NCI-H1105 (cell line): ENCODE data around the gene OSBPL6.
"Not testable (repeated sequence)": the region's sequence is repeated elsewhere in the genome, so short reads cannot be mapped to it uniquely, and the experiment has no call there.

Experiments
- DNase-seq: peaks from one replicate; lab custom pipeline; 2025; lab: John Stamatoyannopoulos, UW

OSBPL6 gene

DNA sequence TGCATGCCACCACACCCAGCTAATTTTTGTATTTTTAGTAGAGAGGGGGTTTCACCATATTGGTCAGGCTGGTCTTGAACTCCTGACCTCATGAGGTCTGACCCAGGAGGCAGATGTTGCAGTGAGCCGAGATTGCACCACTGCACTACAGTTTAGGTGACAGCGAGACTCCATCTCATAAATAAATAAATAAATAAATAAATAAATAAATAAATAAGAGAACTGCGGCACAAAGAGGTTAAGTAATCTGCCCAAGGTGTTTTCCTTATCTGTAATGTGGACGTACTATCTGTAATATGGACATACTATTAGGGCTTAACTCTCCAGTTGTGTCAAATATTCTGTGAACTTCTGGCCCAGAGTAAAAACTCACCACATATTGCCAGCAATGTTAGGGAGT, 4.1 kb downstream of the OSBPL6 start:
- not testable (repeated sequence) for DNase-seq

DNA sequence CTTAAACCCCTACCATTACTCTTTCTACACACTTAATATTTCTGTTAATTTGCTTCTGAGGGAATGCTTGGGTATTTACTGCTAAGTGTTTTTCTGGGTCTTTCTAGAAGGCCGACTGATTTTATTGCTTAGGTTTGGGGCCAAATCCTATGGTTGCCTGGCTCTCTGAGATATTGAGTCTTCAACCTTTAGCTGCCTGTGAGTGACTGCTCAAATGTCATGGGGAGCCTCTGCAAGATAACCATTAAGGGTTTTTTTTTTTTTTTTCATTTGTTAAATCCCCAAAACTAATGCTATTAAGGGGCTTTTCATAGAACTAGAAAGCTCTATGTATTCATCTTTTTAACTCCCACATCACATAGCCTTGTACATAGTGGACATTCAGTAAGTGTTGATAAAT, 5.0 kb downstream of the OSBPL6 start:
- DNase-seq = no peak

- no peak for DNase-seq
Measured at GRCh38 chr2:178200331-178200730, 6.0 kb downstream of the OSBPL6 start.

DNA sequence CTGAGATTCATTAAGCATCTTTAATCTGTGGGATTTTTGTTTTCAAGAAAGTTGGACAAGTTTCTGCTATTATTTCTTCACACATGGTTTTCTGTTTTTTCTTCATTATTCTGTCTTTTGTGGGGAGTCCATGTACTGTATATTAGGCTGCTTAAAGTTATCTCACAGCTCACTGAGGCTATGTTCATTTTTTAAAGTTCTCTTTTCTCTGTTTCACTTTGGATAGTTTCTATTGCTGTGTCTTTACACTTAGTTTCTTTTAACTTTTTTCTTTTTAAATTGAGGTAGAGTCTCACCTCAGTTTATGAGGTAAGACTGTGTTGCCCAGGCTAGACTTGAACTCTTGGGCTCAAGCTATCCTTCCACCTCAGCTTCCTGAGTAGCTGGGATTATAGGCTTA, 8.6 kb downstream of the OSBPL6 start:
- no peak for DNase-seq

GRCh38 chr2:178204977-178205376, 10.7 kb downstream of the OSBPL6 start:
- DNase-seq = no peak

DNA sequence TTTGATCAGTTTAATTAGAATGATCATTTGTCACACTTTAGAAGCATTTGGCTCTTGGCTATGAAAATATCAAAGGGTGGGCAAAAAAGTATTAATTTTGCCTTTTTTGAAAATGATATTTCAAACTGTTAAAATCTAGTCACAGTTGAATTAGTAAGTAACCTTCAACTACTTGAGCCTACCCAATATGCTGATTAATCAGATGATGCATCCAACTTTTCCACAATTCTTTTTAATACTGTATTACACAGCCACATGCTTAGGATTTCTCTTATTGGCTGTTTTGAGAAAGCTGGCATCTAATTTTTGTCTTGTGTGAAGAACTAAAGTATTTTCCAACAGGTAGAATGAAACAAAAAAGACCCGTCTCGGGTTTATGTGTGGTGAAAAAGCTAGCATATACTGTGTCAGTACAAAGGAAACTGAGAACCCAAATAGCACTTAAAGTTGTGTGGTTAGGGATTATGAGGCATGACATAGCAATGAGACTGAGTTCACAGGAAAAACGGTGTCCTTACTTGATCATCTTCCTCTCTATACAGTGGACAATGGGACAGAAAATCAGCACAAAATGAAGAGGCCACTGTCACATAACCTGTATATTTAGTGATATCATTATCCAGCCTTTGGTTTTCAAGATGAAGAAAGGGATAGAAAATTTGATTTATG, 11.7 kb downstream of the OSBPL6 start:
- no peak for DNase-seq

- DNase-seq = no peak
Measured at GRCh38 chr2:178208336-178208735, 14.0 kb downstream of the OSBPL6 start.

DNA sequence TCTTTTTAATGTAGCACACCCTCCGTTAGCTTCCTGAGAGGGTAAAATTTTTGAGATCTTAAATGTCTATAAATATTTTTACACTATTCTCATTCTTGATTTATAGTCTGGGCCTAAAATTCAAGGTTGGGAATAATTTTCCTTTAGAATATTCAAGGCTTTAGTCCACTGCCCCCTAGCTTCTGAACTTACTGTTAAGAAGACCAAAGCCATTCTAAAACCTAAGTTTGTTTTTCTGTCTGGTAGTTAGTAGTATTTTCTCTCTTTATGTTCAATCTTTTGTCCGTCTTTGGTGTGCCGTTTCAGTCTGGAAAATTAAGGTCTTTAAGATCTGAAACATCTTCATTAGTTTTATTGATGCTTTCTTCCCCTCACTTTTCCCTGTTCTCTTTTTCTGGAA, 14.5 kb downstream of the OSBPL6 start:
- no peak for DNase-seq

DNA sequence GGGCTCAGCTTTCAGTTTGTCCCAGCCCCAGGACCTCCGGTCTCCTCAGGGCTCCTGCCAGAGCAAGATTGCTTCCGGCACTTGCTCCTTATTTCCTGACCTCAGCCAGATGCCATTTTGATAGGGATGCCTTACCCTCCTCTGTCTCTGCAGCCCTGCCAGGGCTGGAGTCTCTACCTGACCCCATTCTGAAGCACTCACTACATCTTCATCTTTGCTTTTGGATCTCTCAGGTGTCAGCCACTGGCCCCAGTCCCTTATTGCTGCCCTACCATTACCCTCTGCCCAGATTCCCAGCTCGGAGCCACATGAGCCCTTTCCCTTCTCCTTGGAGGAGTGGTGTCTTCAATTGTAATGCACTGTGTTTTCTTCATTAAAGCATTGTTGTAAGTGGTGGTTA, 17.1 kb downstream of the OSBPL6 start:
- DNase-seq = no peak

DNA sequence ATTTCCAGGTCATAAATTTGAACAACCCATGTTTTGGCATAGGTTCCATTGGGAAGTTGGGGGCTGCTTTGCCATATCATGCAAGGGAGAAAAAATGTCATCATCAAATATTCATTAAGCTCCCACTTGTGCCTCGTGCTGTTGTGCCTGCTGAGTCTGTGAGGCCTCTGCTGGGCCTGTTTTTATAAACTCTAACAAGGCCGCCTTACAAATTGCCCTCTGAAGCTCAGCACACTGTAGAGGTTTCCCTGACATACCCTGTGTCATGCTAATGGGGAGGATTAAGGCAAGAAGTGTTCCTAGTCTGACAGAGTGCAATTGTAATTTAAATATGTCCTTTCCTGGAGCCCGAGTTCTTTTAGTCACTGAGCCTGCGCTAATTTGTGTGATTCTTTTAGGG, 17.6 kb downstream of the OSBPL6 start:
- no peak for DNase-seq

DNA sequence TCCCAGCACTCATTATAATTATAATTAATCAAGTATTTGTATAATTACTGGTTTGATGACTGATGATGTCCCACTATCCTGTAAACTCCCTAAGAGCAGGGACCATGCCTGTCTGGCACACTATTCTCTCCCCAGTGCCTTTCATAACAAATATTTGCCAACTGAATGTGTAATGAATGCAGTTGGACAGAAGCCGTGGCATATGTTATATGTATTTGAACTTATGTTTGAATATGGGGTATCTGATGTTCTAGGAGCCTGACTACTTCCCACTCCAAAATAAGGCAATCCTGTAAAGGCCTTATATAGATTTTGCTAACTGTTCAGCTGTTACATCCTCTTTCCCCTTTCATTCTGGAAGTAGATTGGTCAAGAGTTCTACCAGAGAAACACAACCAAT, 19.7 kb downstream of the OSBPL6 start:
- no peak for DNase-seq

DNA sequence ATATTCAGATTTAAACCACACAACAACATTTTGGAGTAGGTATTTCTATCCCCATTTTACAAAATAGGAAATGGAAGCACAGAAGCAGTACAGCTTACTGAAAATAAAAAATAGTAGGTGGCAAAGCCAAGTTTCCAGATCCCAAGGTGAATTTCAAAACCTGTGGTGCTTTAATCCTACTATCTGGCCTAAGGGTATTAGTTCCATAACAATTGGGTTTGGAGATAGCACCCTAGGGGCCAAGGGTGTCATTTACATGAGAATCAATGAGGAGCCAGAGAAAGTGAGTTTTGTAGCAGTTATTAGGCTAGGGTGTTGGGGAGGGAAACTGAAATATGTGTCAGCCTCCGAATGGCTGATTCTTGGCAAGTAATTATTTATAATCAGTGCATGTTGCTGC, 24.9 kb downstream of the OSBPL6 start:
- no peak for DNase-seq

DNA sequence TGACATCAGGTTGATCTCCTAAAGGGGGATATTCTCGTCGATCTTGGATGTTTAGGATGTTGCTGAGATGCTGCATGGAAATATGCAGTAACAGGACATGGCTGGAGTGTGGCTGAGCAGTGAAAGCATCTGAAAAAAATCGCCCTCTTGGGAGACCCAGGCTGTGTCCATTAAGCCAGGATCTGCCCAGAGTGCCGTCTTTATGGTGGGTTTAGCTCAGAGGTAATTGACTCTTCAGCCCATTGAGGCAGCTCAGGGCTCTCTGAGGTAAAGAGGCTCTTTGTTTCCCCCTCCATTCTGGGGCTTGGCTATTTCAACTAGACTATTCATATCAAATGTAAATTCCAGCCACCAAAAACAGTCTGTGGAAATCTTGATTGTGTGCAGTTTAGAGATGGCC, 26.5 kb downstream of the OSBPL6 start:
- no peak for DNase-seq

- DNase-seq = no peak
Measured at GRCh38 chr2:178221556-178221955, 27.2 kb downstream of the OSBPL6 start.

DNA sequence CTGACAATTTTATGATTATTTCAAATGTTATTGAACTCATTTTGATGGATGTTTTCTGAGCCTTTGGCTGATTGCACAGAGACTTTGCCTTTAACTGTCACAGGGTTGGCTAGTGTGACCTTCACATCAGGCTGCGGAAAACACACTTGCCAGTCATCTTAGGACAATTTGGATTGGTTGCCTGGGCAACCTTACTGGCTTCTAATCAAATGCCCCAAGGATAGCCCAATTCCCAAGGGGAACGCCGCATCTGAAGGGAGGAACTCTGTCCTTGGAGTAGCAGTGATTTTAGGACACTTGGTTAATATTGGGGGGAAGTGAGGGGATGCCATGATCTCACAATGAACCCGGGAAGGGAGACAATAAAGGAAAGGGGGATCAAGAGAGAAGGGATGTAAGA, 29.5 kb downstream of the OSBPL6 start:
- no peak for DNase-seq

- DNase-seq = no peak
Measured at GRCh38 chr2:178225006-178225805, 30.9 kb downstream of the OSBPL6 start.

- DNase-seq = no peak
Measured at GRCh38 chr2:178227187-178227586, 32.9 kb downstream of the OSBPL6 start.

DNA sequence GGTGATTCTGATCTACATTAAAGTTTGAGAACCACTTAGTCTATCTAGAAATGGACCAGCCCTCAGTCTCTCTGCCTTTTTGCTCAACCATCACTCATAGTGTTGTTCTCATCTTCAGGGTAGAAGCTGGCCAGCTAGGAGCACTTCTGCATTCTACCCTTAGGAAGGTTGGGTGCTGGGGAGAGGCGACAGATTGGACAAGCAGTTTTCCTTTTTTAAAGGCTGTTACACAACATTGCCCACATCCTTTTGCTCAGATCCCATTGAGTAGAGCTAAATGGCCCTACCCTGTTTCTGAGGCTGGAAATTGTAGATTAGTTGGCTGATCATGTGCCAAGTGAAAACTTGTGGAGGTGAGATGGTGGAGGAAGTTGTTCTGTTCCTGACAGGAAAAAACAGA, 35.6 kb downstream of the OSBPL6 start:
- no peak for DNase-seq

- no peak for DNase-seq
Measured at GRCh38 chr2:178230396-178230795, 36.1 kb downstream of the OSBPL6 start.

GRCh38 chr2:178233428-178233827, 39.1 kb downstream of the OSBPL6 start:
- DNase-seq = no peak

GRCh38 chr2:178234648-178235047, 40.3 kb downstream of the OSBPL6 start:
- no peak for DNase-seq

- no peak for DNase-seq
Measured at GRCh38 chr2:178237488-178238153, 43.3 kb downstream of the OSBPL6 start.

DNA sequence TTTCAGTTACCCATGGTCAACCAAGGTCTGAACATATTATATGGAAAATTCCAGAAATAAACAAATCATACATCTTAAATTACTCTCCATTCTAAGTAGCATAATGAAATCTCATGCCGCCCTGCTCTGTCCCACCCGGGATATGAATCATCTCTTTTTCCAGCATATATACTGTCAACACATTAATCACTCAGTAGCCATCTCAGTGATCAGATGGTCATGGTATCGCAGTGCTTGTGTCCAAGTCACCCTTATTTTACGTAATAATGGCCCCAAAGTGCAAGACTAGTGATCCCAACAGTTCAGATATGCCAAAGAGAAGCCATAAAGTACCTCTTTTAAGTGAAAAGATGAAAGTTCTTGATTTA, 43.8 kb downstream of the OSBPL6 start:
- no peak for DNase-seq
